Measurements from ENCODE around the gene GSC2. TPM values are rescaled to one million over a fixed set of nuclear protein-coding genes. Genes with fewer than 3 reads are reported as not detected.

The GSC2 gene
- total RNA-seq, 6 donors from 2014 or later: not detected

DNA sequence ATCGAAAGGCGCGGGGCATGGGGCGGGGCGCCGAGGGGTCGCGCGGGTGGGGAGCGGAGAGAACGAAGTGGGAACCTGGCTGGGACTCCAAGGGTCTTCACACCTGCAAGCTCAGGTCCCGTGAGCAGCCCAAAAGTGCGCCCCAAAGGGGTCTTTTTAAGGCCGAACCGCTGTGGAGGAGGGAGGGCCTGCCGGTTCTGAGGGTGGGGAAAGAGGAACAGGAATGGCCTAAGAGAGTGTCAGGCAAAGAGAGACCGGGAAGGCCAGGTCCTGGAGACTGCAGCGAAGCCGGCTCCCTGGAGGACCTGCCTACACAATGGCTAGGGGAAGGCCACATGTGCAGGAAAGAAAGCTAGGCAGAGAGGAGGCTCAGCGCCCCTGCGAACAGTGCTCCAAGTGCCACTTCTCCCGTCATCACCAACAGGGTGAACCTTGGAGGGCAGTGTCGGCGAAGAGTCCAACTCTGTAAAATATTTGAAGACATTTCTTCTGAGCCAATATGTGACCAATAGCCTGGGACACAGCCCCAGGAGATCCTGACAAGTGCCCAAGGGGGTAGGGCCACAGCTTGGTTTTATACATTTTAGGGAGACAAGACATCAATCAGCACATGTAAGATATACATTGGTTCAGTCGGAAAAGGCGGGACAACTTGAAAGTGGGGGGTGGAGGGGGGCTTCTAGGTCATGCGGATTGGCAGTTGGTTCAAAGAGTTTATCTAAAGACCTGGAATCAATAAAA is 27.2 kb downstream of the GSC2 start:
- Histone ChIP-seq H3K4me3 (peak overlapping the region; percentile 18 to 98 (median 96)), H3K27me3 (no peaks in the 10 kb centered on the region), H3K27ac (peak overlapping the region; percentile 58 to 98 (median 96)), H3K9me3 (no peaks in the 10 kb centered on the region), H3K36me3 (no peaks in the 10 kb centered on the region), H3K4me1 (peaks cover 33 to 43% (median 40%) of the 10 kb centered on the region in 4 donors)
- ATAC-seq (ENCODE audit: low FRiP score in 2 of 2): peak; percentile 21 to 44
- no peak for TF ChIP-seq EP300 (IDR thresholded peaks at IDR 0.05)
- TF ChIP-seq POLR2A (IDR thresholded peaks at IDR 0.05): no peak
- DNase-seq: peak in 1 of 2 donors; percentile 43
- 24 to 34% methylated on average over 14 to 26 of the region's 27 CpGs for WGBS, 2 donors

- DNase-seq: peak; percentile 97 to 98
- H3K27me3 ChIP-seq: no peaks in the 10 kb centered on the region
- TF ChIP-seq POLR2AphosphoS5 (IDR thresholded peaks at IDR 0.05) (peak; percentile 78 to 80), EP300 (IDR thresholded peaks at IDR 0.05) (no peak), POLR2A (IDR thresholded peaks at IDR 0.05) (peak in 3 of 4 donors; percentile 79 to 89 (median 87)), CTCF (IDR thresholded peaks at IDR 0.05) (peak in 1 of 6 experiments; percentile 4)
- H3K4me3 ChIP-seq: peak within 1 kb of the TSS; percentile 96 to 99 (median 98)
- peak within 1 kb of the TSS; percentile 94 to 98 (median 96) for H3K27ac ChIP-seq
- ATAC-seq (ENCODE audit: low FRiP score in 2 of 2): peak; percentile 98
- peaks cover 40 to 50% (median 47%) of the 10 kb centered on the region in 4 donors for H3K4me1 ChIP-seq
- WGBS, 2 donors: 0% methylated on average over 5 to 48 of the region's 67 CpGs
- H3K9me3 ChIP-seq: no peaks in the 10 kb centered on the region
- H3K36me3 ChIP-seq: no peaks in the 10 kb centered on the region
Measured at GRCh38 chr22:19122143-19122751, 27.8 kb downstream of the GSC2 start, which contains the start of gene DGCR2. Gene DGCR2, minus strand, starts transcription at chr22:19122412. Its CDS starts 206 bp downstream, at chr22:19122206.

GRCh38 chr22:19121631-19122142 is 28.4 kb downstream of the GSC2 start:
- H3K27ac ChIP-seq: peak overlapping the region; percentile 94 to 98 (median 96)
- H3K36me3 ChIP-seq: no peaks in the 10 kb centered on the region
- peak; percentile 29 to 51 for ATAC-seq (ENCODE audit: low FRiP score in 2 of 2)
- peaks cover 45 to 55% (median 52%) of the 10 kb centered on the region in 4 donors for H3K4me1 ChIP-seq
- no peaks in the 10 kb centered on the region for H3K9me3 ChIP-seq
- no peaks in the 10 kb centered on the region for H3K27me3 ChIP-seq
- TF ChIP-seq CTCF (IDR thresholded peaks at IDR 0.05): peak in 1 of 6 experiments; percentile 3
- no peak for TF ChIP-seq POLR2A (IDR thresholded peaks at IDR 0.05)
- TF ChIP-seq POLR2AphosphoS5 (IDR thresholded peaks at IDR 0.05): peak in 1 of 2 donors; percentile 25
- TF ChIP-seq EP300 (IDR thresholded peaks at IDR 0.05): no peak
- WGBS, 2 donors: no CpG with 5 or more reads among the region's 47 CpGs
- peak overlapping the region; percentile 96 to 99 (median 98) for H3K4me3 ChIP-seq
- peak; percentile 69 to 92 for DNase-seq

DNA sequence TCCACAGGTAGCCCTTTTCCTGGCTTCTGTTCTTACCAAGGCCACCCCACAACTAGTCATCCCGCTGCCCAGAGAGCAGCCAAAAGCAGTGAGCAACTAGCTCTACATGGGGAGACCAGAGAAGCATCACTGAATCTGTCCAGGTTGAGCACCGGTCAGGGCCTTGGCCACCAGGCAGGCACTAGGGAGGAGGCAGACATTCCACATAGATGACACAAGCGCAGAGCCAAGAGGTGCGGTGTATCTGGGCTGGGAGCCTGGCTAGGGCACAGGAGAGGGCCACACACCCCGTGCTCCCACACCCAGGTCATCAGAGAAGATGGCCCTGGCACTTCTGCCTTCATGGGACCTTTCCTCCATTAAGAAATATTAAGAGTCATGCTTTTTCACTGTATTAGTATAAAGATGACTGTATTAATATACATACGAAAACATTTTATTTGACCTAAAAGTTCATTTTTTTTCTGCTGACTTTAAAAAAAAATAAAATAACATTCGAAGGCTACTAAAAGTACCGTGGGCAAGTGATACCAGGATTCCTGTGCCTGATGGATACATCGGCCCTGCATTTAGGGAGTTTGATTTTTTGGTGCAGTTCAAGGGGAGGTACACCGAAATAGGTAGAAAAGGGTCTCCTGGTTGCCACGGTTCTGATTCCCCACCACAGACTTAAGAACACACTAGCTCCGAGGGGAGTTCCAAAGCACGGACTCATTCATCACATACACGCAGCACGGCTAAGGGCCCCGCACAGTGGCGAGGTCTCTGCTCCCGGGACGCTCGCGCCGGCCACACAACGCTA is 29.1 kb downstream of the GSC2 start:
- Histone ChIP-seq H3K4me1 (peaks cover 52 to 62% (median 59%) of the 10 kb centered on the region in 4 donors), H3K27ac (peak overlapping the region; percentile 94 to 98 (median 96)), H3K4me3 (peak overlapping the region; percentile 96 to 99 (median 98)), H3K9me3 (no peaks in the 10 kb centered on the region), H3K36me3 (no peaks in the 10 kb centered on the region), H3K27me3 (no peaks in the 10 kb centered on the region)
- ATAC-seq (ENCODE audit: low FRiP score in 2 of 2) (peak; percentile 31 to 69), DNase-seq (peak; percentile 82 to 88)
- TF ChIP-seq EP300 (IDR thresholded peaks at IDR 0.05) (no peak), POLR2A (IDR thresholded peaks at IDR 0.05) (peak in 1 of 4 donors; percentile 32), POLR2AphosphoS5 (IDR thresholded peaks at IDR 0.05) (peak in 1 of 2 donors; percentile 36), CTCF (IDR thresholded peaks at IDR 0.05) (no peak)
- WGBS, 2 donors: 22 to 44% methylated on average over 13 to 18 of the region's 23 CpGs

Measured in upper lobe of left lung (tissue), 6 donors.